Transverse colon (tissue), 4 donors: ENCODE results near the gene LETM1. TPM values are rescaled to one million over a fixed set of nuclear protein-coding genes. Genes with fewer than 3 reads are reported as not detected.

Source experiments
- DNase-seq: peaks from one replicate; pipeline ENCODE4 v3.0.0-alpha.2; 2019
- H3K27ac ChIP-seq, 4 donors: fragments of 200-600 bp; sonication (generic); 2 replicates each; pipeline ENCODE4 v1.5.1; 2016 to 2018; ENCODE audit warnings: inconsistent platforms in 4 of 4
- H3K27me3 ChIP-seq: fragments of 200-600 bp; sonication (generic); 2 replicates; pipeline ENCODE4 v1.5.1; 2017; ENCODE audit warnings: inconsistent platforms
- H3K36me3 ChIP-seq, 4 donors: fragments of 200-600 bp; sonication (generic); 2 replicates each; pipeline ENCODE4 v1.5.1; 2017 to 2019; ENCODE audit warnings: inconsistent platforms in 4 of 4
- H3K4me1 ChIP-seq, 4 donors: fragments of 200-600 bp; sonication (generic); 2 replicates each; pipeline ENCODE4 v1.5.1; 2017 to 2020; ENCODE audit warnings: inconsistent platforms in 4 of 4
- H3K4me3 ChIP-seq, 4 donors: fragments of 200-600 bp; sonication (generic); 1 replicate in 1 of 4; 2 replicates in 3 of 4; pipeline versions ENCODE4 v1.5.1 to v1.6.1; 2017 to 2019; ENCODE audit warnings: inconsistent platforms in 4 of 4
- H3K9me3 ChIP-seq, 2 donors: fragments of 200-600 bp; sonication (generic); 2 replicates each; pipeline ENCODE4 v1.5.1; 2017 to 2019; ENCODE audit warnings: inconsistent platforms in 2 of 2
- EP300 ChIP-seq: sonication (generic); formaldehyde crosslinking; IDR thresholded peaks from one replicate; pipeline ENCODE4 v1.6.1; 2017; ENCODE audit warnings: antibody characterized with exemption, low read depth
- POLR2A ChIP-seq: fragments of 450-650 bp; IDR thresholded peaks from one replicate; pipeline ENCODE4 v1.6.1; 2016; ENCODE audit warnings: antibody characterized with exemption, mild to moderate bottlenecking, moderate library complexity
- POLR2AphosphoS5 ChIP-seq, 3 donors: sonication (generic); formaldehyde crosslinking; IDR thresholded peaks; one replicate each; pipeline ENCODE4 v1.6.1; 2016; ENCODE audit warnings: antibody characterized with exemption in 3 of 3
- WGBS, 2 donors: methylation state at CpG; one replicate each; pipeline ENCODE4 v1.1.5; 2018; ENCODE audit warnings: low coverage in 1 of 2; 5-methylcytosine and 5-hydroxymethylcytosine counted together
- in situ Hi-C, 4 donors: fragments of 200-750 bp; cut with MboI; loops; one replicate each; pipeline versions ENCODE4 v1.15.0 to v1.15.1; 2017; ENCODE audit warnings: low sequenced_read_pairs in 3 of 4, low pct_ligation_motif_present in 1 of 4, low pct_unique_long_range_greater_than_20kb in 1 of 4
- intact Hi-C: fragments of 100-400 bp; cut with DNase I; formaldehyde crosslinking; loops from one replicate; pipeline ENCODE4 v1.15.1; 2023; ENCODE audit warnings: low total_unique reads
- total RNA-seq, 4 donors: library from RNA; depleted of rRNA; stranded (reverse); fragments of >200 nt; gene quantifications; one replicate each; pipeline ENCODE4 v1.1.0, GENCODE V29; 2016
- TF ChIP-seq, protein P1 (sequence below), 5 experiments: fragments of 200-600 bp in 3 of 5; fragments of 450-650 bp in 2 of 5; sonication (generic) in 3 of 5; IDR thresholded peaks; 1 replicate in 2 of 5; 2 replicates in 3 of 5; pipeline ENCODE4 v1.5.1; 2016 to 2017; ENCODE audit warnings: antibody characterized with exemption in 5 of 5, inconsistent platforms in 3 of 5, mild to moderate bottlenecking in 2 of 5, moderate library complexity in 1 of 5

Gene LETM1
- total RNA-seq, 4 donors from 2014 or later: 173 to 469 (median 243) TPM

- WGBS, 2 donors: 73 to 89% methylated on average over 3 to 32 of the region's 37 CpGs
- H3K9me3 ChIP-seq: no peaks in the 10 kb centered on the region
- H3K27ac ChIP-seq: no peak overlapping the region
- H3K4me1 ChIP-seq: peaks cover 0 to 19% (median 9%) of the 10 kb centered on the region in 4 donors
- no peak for DNase-seq
- no peaks in the 10 kb centered on the region for H3K36me3 ChIP-seq
- intact Hi-C loops (no loop called here), in situ Hi-C loops (loop anchor here in 1 of 4 donors (25.0 kb wide), 1 partner anchor 382 kb away; no protein-coding TSS in a partner anchor)
- H3K4me3 ChIP-seq: no peak overlapping the region
- TF ChIP-seq EP300: no peak
- TF ChIP-seq POLR2AphosphoS5 (IDR thresholded peaks at IDR 0.05): no peak
- TF ChIP-seq, protein P1, sequence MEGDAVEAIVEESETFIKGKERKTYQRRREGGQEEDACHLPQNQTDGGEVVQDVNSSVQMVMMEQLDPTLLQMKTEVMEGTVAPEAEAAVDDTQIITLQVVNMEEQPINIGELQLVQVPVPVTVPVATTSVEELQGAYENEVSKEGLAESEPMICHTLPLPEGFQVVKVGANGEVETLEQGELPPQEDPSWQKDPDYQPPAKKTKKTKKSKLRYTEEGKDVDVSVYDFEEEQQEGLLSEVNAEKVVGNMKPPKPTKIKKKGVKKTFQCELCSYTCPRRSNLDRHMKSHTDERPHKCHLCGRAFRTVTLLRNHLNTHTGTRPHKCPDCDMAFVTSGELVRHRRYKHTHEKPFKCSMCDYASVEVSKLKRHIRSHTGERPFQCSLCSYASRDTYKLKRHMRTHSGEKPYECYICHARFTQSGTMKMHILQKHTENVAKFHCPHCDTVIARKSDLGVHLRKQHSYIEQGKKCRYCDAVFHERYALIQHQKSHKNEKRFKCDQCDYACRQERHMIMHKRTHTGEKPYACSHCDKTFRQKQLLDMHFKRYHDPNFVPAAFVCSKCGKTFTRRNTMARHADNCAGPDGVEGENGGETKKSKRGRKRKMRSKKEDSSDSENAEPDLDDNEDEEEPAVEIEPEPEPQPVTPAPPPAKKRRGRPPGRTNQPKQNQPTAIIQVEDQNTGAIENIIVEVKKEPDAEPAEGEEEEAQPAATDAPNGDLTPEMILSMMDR (IDR thresholded peaks at IDR 0.05): no peak
- no peak for TF ChIP-seq POLR2A
- no peaks in the 10 kb centered on the region for H3K27me3 ChIP-seq
Observed at GRCh38 chr4:1804638-1805492, 51.1 kb downstream of the LETM1 start.

- WGBS, 2 donors: 91% methylated on average over 51 of the region's 51 CpGs; no CpG with 5 or more reads in 1 of the 2 donors
- Histone ChIP-seq H3K27me3 (no peaks in the 10 kb centered on the region), H3K36me3 (no peaks in the 10 kb centered on the region), H3K9me3 (no peaks in the 10 kb centered on the region), H3K4me3 (no peak overlapping the region), H3K4me1 (peaks cover 0 to 22% (median 10%) of the 10 kb centered on the region in 4 donors), H3K27ac (no peak overlapping the region)
- TF ChIP-seq, protein P1 (IDR thresholded peaks at IDR 0.05): no peak
- no peak for TF ChIP-seq POLR2A
- no peak for TF ChIP-seq POLR2AphosphoS5 (IDR thresholded peaks at IDR 0.05)
- no peak for TF ChIP-seq EP300
- intact Hi-C loops: no loop called here
- in situ Hi-C loops: loop anchor here in 1 of 4 donors (25.0 kb wide), 1 partner anchor 384 kb away; no protein-coding TSS in a partner anchor
- no peak for DNase-seq
Observed at GRCh38 chr4:1803523-1804423, 52.2 kb downstream of the LETM1 start.

- in situ Hi-C loops (loop anchor here in 1 of 4 donors (25.0 kb wide), 1 partner anchor 384 kb away; no protein-coding TSS in a partner anchor), intact Hi-C loops (no loop called here)
- DNase-seq: no peak
- TF ChIP-seq POLR2AphosphoS5 (IDR thresholded peaks at IDR 0.05): no peak
- TF ChIP-seq, protein P1 (IDR thresholded peaks at IDR 0.05): no peak
- no peak for TF ChIP-seq EP300
- no peak for TF ChIP-seq POLR2A
- Histone ChIP-seq H3K27me3 (peaks cover 3% of the 10 kb centered on the region), H3K36me3 (no peaks in the 10 kb centered on the region), H3K9me3 (no peaks in the 10 kb centered on the region), H3K4me1 (peaks cover 0 to 13% (median 5%) of the 10 kb centered on the region in 4 donors), H3K4me3 (no peak overlapping the region), H3K27ac (no peak overlapping the region)
- WGBS, 2 donors: 93% methylated on average over 63 of the region's 71 CpGs; no CpG with 5 or more reads in 1 of the 2 donors
Observed at GRCh38 chr4:1802720-1803522, 53.0 kb downstream of the LETM1 start.
